A673 (cell line): ENCODE results near the gene DACT2. TPM values are rescaled to one million over a fixed set of nuclear protein-coding genes. Genes with fewer than 3 reads are reported as not detected.
A peak's percentile ranks its signal among the peaks of the same experiment; 100 is the strongest.

Experiments used
- BruUV-seq: library from RNA; stranded (reverse); fragments of 400-500 nt; replicated peaks from 2 replicates; lab custom pipeline; 2021; lab: Mats Ljungman, UMichigan
- CTCF ChIA-PET: fragments of 300-600 bp; sonication (Branson Sonifier 250); formaldehyde crosslinking; loops from one replicate; lab custom pipeline; 2022; ENCODE audit warnings: antibody characterized with exemption; lab: Charles Lee
- POLR2A ChIA-PET: fragments of 300-600 bp; sonication (Branson Sonifier 250); formaldehyde crosslinking; loops from one replicate; lab custom pipeline; 2022; ENCODE audit warnings: antibody characterized with exemption; ENCODE audit not compliant: low non-redundant PET; lab: Charles Lee
- DNase-seq: peaks from one replicate; pipeline ENCODE4 v3.0.0-alpha.2; 2015; ENCODE audit warnings: low spot score
- H3K27ac ChIP-seq: fragments of 200-600 bp; sonication (generic); 2 replicates; pipeline ENCODE4 v1.5.1; 2016; ENCODE audit warnings: mixed run types, low read depth, mild to moderate bottlenecking, mixed read lengths, antibody characterized with exemption, low read length; ENCODE audit not compliant: poor library complexity, severe bottlenecking
- H3K27me3 ChIP-seq: fragments of 200-600 bp; sonication (generic); replicated peaks from 2 replicates; pipeline ENCODE4 v1.6.1; 2017; ENCODE audit warnings: mixed run types, low read depth, mild to moderate bottlenecking, mixed read lengths, antibody characterized with exemption, low read length; ENCODE audit not compliant: insufficient read depth, poor library complexity
- H3K36me3 ChIP-seq: fragments of 200-600 bp; sonication (generic); 2 replicates; pipeline ENCODE4 v1.6.1; 2016; ENCODE audit warnings: mixed run types, mild to moderate bottlenecking, mixed read lengths, antibody characterized with exemption, low read length; ENCODE audit not compliant: insufficient read depth, poor library complexity, severe bottlenecking
- H3K4me1 ChIP-seq: fragments of 200-600 bp; sonication (generic); 2 replicates; pipeline ENCODE4 v1.6.1; 2017; ENCODE audit warnings: mixed run types, mild to moderate bottlenecking, mixed read lengths, antibody characterized with exemption, low read length; ENCODE audit not compliant: insufficient read depth, poor library complexity, severe bottlenecking
- H3K4me3 ChIP-seq: fragments of 200-600 bp; sonication (generic); 2 replicates; pipeline ENCODE4 v1.5.1; 2016; ENCODE audit warnings: low read depth, mixed run types, mild to moderate bottlenecking, mixed read lengths, low read length; ENCODE audit not compliant: poor library complexity, severe bottlenecking
- H3K9me3 ChIP-seq: fragments of 200-600 bp; sonication (generic); 2 replicates; pipeline ENCODE4 v1.6.1; 2016; ENCODE audit warnings: mixed run types, low read depth, mild to moderate bottlenecking, mixed read lengths, antibody characterized with exemption, low read length; ENCODE audit not compliant: poor library complexity, severe bottlenecking
- EZH2 ChIP-seq: fragments of 200-600 bp; sonication (generic); IDR thresholded peaks from 2 replicates; pipeline ENCODE4 v1.6.1; 2017; ENCODE audit warnings: borderline replicate concordance, low read depth, mild to moderate bottlenecking, mixed read lengths, antibody characterized with exemption, low read length; ENCODE audit not compliant: poor library complexity, severe bottlenecking
- intact Hi-C: fragments of 100-400 bp; cut with micrococcal nuclease; formaldehyde crosslinking; loops from one replicate; pipeline ENCODE4 v1.10.0; 2022; ENCODE audit not compliant: unreplicated experiment
- total RNA-seq: library from RNA; stranded (reverse); gene quantifications from 2 replicates; pipeline ENCODE4 v1.2.3, GENCODE V29; 2021
- TF ChIP-seq, protein P1 (sequence below): fragments of 300-800, 200-600 bp; sonication (generic); conservative IDR thresholded peaks from 2 replicates; pipeline ENCODE4 v1.5.1; 2017; ENCODE audit warnings: low read depth, mild to moderate bottlenecking, antibody characterized with exemption, low read length, moderate library complexity, mixed read lengths

Gene DACT2
- total RNA-seq, 1 experiment from 2014 or later, result 18.7 TPM

GRCh38 chr6:168333039-168333438 is 13.5 kb upstream of the DACT2 start:
- TF ChIP-seq, protein P1, sequence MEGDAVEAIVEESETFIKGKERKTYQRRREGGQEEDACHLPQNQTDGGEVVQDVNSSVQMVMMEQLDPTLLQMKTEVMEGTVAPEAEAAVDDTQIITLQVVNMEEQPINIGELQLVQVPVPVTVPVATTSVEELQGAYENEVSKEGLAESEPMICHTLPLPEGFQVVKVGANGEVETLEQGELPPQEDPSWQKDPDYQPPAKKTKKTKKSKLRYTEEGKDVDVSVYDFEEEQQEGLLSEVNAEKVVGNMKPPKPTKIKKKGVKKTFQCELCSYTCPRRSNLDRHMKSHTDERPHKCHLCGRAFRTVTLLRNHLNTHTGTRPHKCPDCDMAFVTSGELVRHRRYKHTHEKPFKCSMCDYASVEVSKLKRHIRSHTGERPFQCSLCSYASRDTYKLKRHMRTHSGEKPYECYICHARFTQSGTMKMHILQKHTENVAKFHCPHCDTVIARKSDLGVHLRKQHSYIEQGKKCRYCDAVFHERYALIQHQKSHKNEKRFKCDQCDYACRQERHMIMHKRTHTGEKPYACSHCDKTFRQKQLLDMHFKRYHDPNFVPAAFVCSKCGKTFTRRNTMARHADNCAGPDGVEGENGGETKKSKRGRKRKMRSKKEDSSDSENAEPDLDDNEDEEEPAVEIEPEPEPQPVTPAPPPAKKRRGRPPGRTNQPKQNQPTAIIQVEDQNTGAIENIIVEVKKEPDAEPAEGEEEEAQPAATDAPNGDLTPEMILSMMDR, result peak; percentile 53
- TF ChIP-seq EZH2, result no peak
- Histone ChIP-seq H3K36me3 (no peaks in the 10 kb centered on the region), H3K27me3 (no peaks in the 10 kb centered on the region), H3K4me3 (no peak overlapping the region), H3K27ac (no peak overlapping the region), H3K9me3 (no peaks in the 10 kb centered on the region), H3K4me1 (no peaks in the 10 kb centered on the region)
- intact Hi-C loops, result no loop called here
- no TSS peak for BruUV-seq
- DNase-seq, result peak; percentile 50
- POLR2A ChIA-PET, result no interaction called here
- CTCF ChIA-PET, result no interaction called here

- TF ChIP-seq, protein P1, result no peak
- no peak for TF ChIP-seq EZH2
Measured at GRCh38 chr6:168332020-168332419, 12.4 kb upstream of the DACT2 start.

DNA sequence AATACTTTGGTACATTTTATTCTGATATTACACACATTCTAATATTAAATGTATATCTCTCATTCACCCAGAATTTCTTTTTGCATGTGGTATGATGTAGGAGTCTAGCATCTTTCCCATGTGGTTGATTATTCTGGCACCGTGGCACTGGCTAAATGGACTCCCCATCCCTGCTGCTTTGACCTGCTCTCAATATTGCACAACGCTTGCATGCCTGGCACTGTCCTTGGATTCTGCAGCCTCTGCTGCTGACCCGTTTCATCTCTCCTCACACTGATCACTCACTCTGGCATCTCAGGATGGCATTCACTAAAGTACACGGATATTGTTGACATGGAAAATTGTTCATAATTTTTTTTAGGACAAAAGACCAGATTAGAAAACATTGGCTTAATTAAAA is 11.5 kb upstream of the DACT2 start:
- intact Hi-C loops, result no loop called here
- Histone ChIP-seq H3K4me3 (no peak overlapping the region), H3K4me1 (no peaks in the 10 kb centered on the region), H3K27me3 (no peaks in the 10 kb centered on the region), H3K36me3 (no peaks in the 10 kb centered on the region), H3K9me3 (no peaks in the 10 kb centered on the region), H3K27ac (no peak overlapping the region)
- CTCF ChIA-PET, result no interaction called here
- no TSS peak for BruUV-seq
- TF ChIP-seq, protein P1, result no peak
- no peak for TF ChIP-seq EZH2
- POLR2A ChIA-PET, result no interaction called here
- no peak for DNase-seq

More at GRCh38 chr6:168332020-168332419, 12.4 kb upstream of the DACT2 start:
- H3K4me3 ChIP-seq, result no peak overlapping the region
- CTCF ChIA-PET, result no interaction called here
- no peak overlapping the region for H3K27ac ChIP-seq
- no peaks in the 10 kb centered on the region for H3K9me3 ChIP-seq
- no TSS peak for BruUV-seq
- DNase-seq, result no peak
- no peaks in the 10 kb centered on the region for H3K27me3 ChIP-seq
- H3K4me1 ChIP-seq, result no peaks in the 10 kb centered on the region
- POLR2A ChIA-PET, result no interaction called here
- intact Hi-C loops, result no loop called here
- H3K36me3 ChIP-seq, result no peaks in the 10 kb centered on the region
